C4-2B (cell line): Measurements from ENCODE around the gene RNF213.

Source experiments
- CTCF ChIP-seq: fragments of 450-650 bp; conservative IDR thresholded peaks from 2 replicates; pipeline ENCODE4 v1.5.1; 2017; ENCODE audit warnings: mild to moderate bottlenecking
- ZFX ChIP-seq: fragments of 450-650 bp; IDR thresholded peaks from 2 replicates; pipeline ENCODE4 v1.6.1; 2017

GRCh38 chr17:80283116-80283852, 22.6 kb downstream of the RNF213 start:
- TF ChIP-seq CTCF (no peak), ZFX (no peak)
